Inferior parietal cortex (tissue), 1 donor: ENCODE data around the gene FAM107B.

Experiments
- DNase-seq: peaks from one replicate; pipeline ENCODE4 v3.0.0-alpha.2; 2016; ENCODE audit errors: extremely low spot score

The FAM107B gene

GRCh38 chr10:14560791-14561765, 213.6 kb downstream of the FAM107B start:
- no peak for DNase-seq

- DNase-seq = no peak
Measured at GRCh38 chr10:14560274-14560673, 214.4 kb downstream of the FAM107B start.

- no peak for DNase-seq
Measured at GRCh38 chr10:14558025-14558424, 216.7 kb downstream of the FAM107B start.

GRCh38 chr10:14557567-14557966, 217.1 kb downstream of the FAM107B start:
- no peak for DNase-seq

- DNase-seq = no peak
Measured at GRCh38 chr10:14556285-14556956, 218.3 kb downstream of the FAM107B start.

- no peak for DNase-seq
Measured at GRCh38 chr10:14555807-14556206, 218.9 kb downstream of the FAM107B start.

- no peak for DNase-seq
Measured at GRCh38 chr10:14554491-14555205, 220.0 kb downstream of the FAM107B start.

GRCh38 chr10:14554091-14554490, 220.6 kb downstream of the FAM107B start:
- no peak for DNase-seq

- DNase-seq = no peak
Measured at GRCh38 chr10:14553448-14553847, 221.2 kb downstream of the FAM107B start.

GRCh38 chr10:14552015-14552414, 222.7 kb downstream of the FAM107B start:
- no peak for DNase-seq

- no peak for DNase-seq
Measured at GRCh38 chr10:14550471-14550981, 224.2 kb downstream of the FAM107B start.

GRCh38 chr10:14549496-14549895, 225.2 kb downstream of the FAM107B start:
- no peak for DNase-seq

- no peak for DNase-seq
Measured at GRCh38 chr10:14548970-14549369, 225.7 kb downstream of the FAM107B start.

GRCh38 chr10:14548474-14548873, 226.2 kb downstream of the FAM107B start:
- DNase-seq = no peak

- no peak for DNase-seq
Measured at GRCh38 chr10:14547816-14548215, 226.9 kb downstream of the FAM107B start.

GRCh38 chr10:14545827-14546226, 228.9 kb downstream of the FAM107B start:
- DNase-seq = no peak

- no peak for DNase-seq
Measured at GRCh38 chr10:14543904-14544210, 230.8 kb downstream of the FAM107B start.

GRCh38 chr10:14543046-14543903, 231.4 kb downstream of the FAM107B start:
- peak; percentile 64 for DNase-seq

- DNase-seq = no peak
Measured at GRCh38 chr10:14541379-14541778, 233.3 kb downstream of the FAM107B start.

- no peak for DNase-seq
Measured at GRCh38 chr10:14540611-14541010, 234.1 kb downstream of the FAM107B start.

- DNase-seq = no peak
Measured at GRCh38 chr10:14540062-14540461, 234.6 kb downstream of the FAM107B start.
